H1 (cell line): ENCODE measurements around the gene TEKT3. TPM values are rescaled to one million over a fixed set of nuclear protein-coding genes. Genes with fewer than 3 reads are reported as not detected.

Experiments used
- ASH2L ChIP-seq: fragments of 200-600, 300-600 bp; sonication (generic); IDR thresholded peaks from one replicate; pipeline ENCODE4 v1.7.1; 2017; ENCODE audit warnings: low read length
- BRCA1 ChIP-seq: IDR thresholded peaks from 2 replicates; pipeline ENCODE4 v1.6.1; 2012; ENCODE audit warnings: low read depth, low read length, improper control_type of control experiment
- NANOG ChIP-seq: IDR thresholded peaks from 2 replicates; pipeline ENCODE4 v1.6.1; 2011; ENCODE audit warnings: low read length, low read depth, mild to moderate bottlenecking, inconsistent platforms; ENCODE audit not compliant: insufficient read depth, poor library complexity, severe bottlenecking
- SP2 ChIP-seq: IDR thresholded peaks from 2 replicates; pipeline ENCODE4 v1.6.1; 2012; ENCODE audit warnings: mild to moderate bottlenecking, low read length, inconsistent platforms
- polyA plus RNA-seq, 7 experiments: library from polyadenylated mRNA; depleted of rRNA in 3 of 7; stranded (reverse) in 5 of 7; unstranded in 2 of 7; fragments of >200 nt in 5 of 7; fragments of 200-250 nt in 2 of 7; gene quantifications; 1 replicate in 5 of 7; 2 replicates in 1 of 7; 4 replicates in 1 of 7; pipeline versions ENCODE4 v1.2.1 to v1.2.3, GENCODE V29; 2011 to 2013; ENCODE audit warnings: missing spikeins in 2 of 7, mixed read lengths in 2 of 7
- total RNA-seq: library from RNA; stranded (reverse); fragmentation: NEBNext Ultra II Directional; extraction: Animal tissue kit (Norgen Biotek cat#: 25700); gene quantifications from 2 replicates; pipeline ENCODE4 v1.2.1, GENCODE V29; 2021

The TEKT3 gene
- total and polyA plus RNA-seq, 2 of the 8 experiments (the other 6 are each of a cell fraction or from before 2014, with no cell fraction given): 2.2 to 2.9 TPM

DNA sequence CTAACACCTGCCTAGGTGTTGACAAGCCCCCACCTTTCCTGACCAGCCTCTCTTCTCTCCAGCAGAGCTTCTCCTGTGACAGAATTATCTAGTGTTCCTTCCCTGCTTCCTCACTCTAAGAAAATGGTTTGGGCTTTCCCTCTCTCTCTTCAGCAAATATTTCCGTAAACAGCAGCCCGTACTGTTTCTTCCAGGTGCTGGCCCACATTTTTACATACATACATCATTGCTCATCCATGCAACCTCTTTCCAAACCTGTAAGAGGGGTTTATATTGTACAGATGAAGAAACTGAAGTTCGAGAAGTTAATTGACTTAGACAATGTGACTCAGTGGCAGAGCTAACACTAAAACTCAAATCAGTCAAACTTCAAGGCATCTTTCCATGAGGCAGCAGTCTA lies 569 bp upstream of the TEKT3 start (continued):
- TF ChIP-seq NANOG (no peak), ASH2L (no peak), SP2 (no peak), BRCA1 (no peak)
